ENCODE results near the gene OR2AG1. TPM values are rescaled to one million over a fixed set of nuclear protein-coding genes. Genes with fewer than 3 reads are reported as not detected.

OR2AG1 gene
- total and polyA plus RNA-seq, 2 experiments from 2014 or later, result not detected

DNA sequence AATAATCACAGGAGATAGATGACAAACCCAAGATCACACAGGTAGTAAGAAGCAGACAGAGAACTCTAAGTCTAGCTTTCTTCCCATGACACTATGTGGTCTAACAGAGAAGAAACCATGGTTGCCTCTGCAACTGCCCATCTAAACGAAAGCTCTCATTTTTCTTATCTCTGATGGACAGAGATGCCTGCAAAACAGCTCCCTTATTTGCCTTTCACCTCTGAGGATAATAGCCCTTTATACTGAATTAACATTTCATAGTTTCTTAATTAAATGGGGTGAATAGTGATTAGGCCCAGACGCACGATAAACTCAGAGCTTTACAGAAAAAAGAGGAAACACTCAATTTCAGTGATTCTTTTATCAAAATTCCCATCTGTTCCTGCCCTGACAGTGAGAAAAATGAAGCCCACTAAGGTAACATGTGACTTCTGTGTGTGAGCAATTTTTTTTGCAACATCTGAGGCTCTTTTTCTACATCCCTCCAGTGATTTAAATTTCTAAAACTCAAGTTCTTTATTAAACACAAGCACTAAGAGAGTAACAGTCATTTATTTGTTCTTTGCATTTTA is 35.6 kb upstream of the OR2AG1 start:
- Histone ChIP-seq H3K27me3 (replicated peaks; ENCODE audit: insufficient read depth) (peaks cover 7% of the 10 kb centered on the region; the same call in 1 of the 2 replicates), H3K27ac (no peak overlapping the region), H3K9ac (no peak overlapping the region), H4K20me1 (ENCODE audit: insufficient read depth) (no peaks in the 10 kb centered on the region), H3K79me2 (ENCODE audit: insufficient read depth) (no peaks in the 10 kb centered on the region), H3K4me3 (no peak overlapping the region), H3K36me3 (ENCODE audit: low read depth) (no peaks in the 10 kb centered on the region), H3K9me2 (ENCODE audit: insufficient read depth) (no peaks in the 10 kb centered on the region), H3K4me2 (ENCODE audit: unreplicated experiment) (no peak overlapping the region), H3K4me1 (ENCODE audit: insufficient read depth) (no peaks in the 10 kb centered on the region), H2AFZ (no peak overlapping the region), H3F3A (ENCODE audit: insufficient read depth) (no peaks in the 10 kb centered on the region), H3K9me3 (ENCODE audit: low read depth) (no peaks in the 10 kb centered on the region)
- in situ Hi-C loops (cut with MboI), result no loop called here
- DNase-seq, result no peak
- WGBS, 2 experiments (ENCODE audit: low coverage in 1 of 2, low lambda C conversion rate in 2 of 2, missing lambda C conversion rate in 2 of 2), result 87 to 94% methylated on average over 3 of the region's 3 CpGs
- no peak for TF ChIP-seq EZH2phosphoT487 (IDR thresholded peaks at IDR 0.05; ENCODE audit: insufficient read depth, low read depth)
- TF ChIP-seq EZH2 (IDR thresholded peaks at IDR 0.05; ENCODE audit: insufficient read depth, poor library complexity, severe bottlenecking), result no peak

DNA sequence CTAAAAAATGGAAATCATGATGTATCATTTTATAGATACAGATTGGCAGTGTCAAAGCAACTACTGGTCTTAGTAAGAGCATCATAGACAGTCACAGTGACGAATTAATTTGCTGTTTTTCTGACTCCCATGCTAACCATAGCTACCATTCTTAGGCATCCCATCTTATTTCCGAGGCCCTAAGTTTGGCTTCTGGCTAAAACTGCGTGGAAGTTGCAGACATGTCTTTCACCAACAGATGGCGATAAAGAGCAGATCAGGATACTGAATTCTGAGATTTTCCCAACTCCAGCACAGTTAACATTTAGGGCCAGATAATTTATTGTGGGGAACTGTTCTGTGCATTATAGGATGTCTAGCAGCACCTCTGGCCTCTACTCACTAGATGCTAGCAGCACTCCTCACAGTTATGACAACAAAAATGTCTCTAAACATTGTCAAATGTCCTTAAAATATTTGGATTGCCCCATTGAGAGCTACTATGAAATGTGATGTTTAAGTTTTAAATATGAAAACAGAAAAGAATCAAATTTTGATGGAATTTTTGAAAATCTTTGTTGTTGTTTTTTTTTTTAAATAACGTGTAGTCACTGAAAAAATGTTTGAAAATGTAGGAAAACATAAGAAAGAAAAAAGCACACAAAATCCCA is 27.4 kb upstream of the OR2AG1 start:
- H3K4me3 ChIP-seq, result no peak overlapping the region
- DNase-seq, result peak; percentile 52
- H3K9ac ChIP-seq, result no peak overlapping the region
- no peaks in the 10 kb centered on the region for H3K9me3 ChIP-seq (ENCODE audit: low read depth)
- H3K27me3 ChIP-seq (replicated peaks; ENCODE audit: insufficient read depth), result no peaks in the 10 kb centered on the region
- H3K79me2 ChIP-seq (ENCODE audit: insufficient read depth), result no peaks in the 10 kb centered on the region
- no peaks in the 10 kb centered on the region for H4K20me1 ChIP-seq (ENCODE audit: insufficient read depth)
- WGBS, 2 experiments (ENCODE audit: low coverage in 1 of 2, low lambda C conversion rate in 2 of 2, missing lambda C conversion rate in 2 of 2), result 1% methylated on average over 5 of the region's 5 CpGs
- H3K27ac ChIP-seq, result no peak overlapping the region
- H3K9me2 ChIP-seq (ENCODE audit: insufficient read depth), result no peaks in the 10 kb centered on the region
- H3K36me3 ChIP-seq (ENCODE audit: low read depth), result no peaks in the 10 kb centered on the region
- in situ Hi-C loops (cut with MboI), result no loop called here
- no peak for TF ChIP-seq EZH2 (IDR thresholded peaks at IDR 0.05; ENCODE audit: insufficient read depth, poor library complexity, severe bottlenecking)
- no peaks in the 10 kb centered on the region for H3F3A ChIP-seq (ENCODE audit: insufficient read depth)
- H3K4me1 ChIP-seq (ENCODE audit: insufficient read depth), result no peaks in the 10 kb centered on the region
- H2AFZ ChIP-seq, result no peak overlapping the region
- H3K4me2 ChIP-seq (ENCODE audit: unreplicated experiment), result no peak overlapping the region

DNA sequence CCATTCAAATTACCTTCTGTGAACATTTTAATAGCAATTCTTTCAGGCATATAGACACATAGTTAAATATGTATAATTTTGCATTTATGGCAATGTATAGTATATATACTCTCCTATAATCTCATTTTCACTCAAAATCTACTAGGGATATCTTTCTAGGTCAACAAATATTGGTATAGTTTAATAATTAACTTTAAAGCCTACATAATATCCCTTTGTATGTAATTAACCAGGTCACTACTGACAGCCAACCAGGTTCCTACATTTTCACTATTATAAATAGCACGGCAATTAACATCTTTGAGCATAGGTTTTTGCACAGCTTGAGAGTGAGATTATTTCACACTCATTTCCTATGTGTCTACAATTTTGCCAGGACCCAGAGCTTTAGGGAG is 26.9 kb upstream of the OR2AG1 start:
- Histone ChIP-seq H3K79me2 (ENCODE audit: insufficient read depth) (no peaks in the 10 kb centered on the region), H3F3A (ENCODE audit: insufficient read depth) (no peaks in the 10 kb centered on the region), H3K4me1 (ENCODE audit: insufficient read depth) (no peaks in the 10 kb centered on the region), H3K9me2 (ENCODE audit: insufficient read depth) (no peaks in the 10 kb centered on the region), H3K9me3 (ENCODE audit: low read depth) (no peaks in the 10 kb centered on the region), H2AFZ (no peak overlapping the region), H3K36me3 (ENCODE audit: low read depth) (no peaks in the 10 kb centered on the region), H3K9ac (no peak overlapping the region), H3K27ac (no peak overlapping the region), H4K20me1 (ENCODE audit: insufficient read depth) (no peaks in the 10 kb centered on the region), H3K4me3 (no peak overlapping the region), H3K27me3 (replicated peaks; ENCODE audit: insufficient read depth) (no peaks in the 10 kb centered on the region), H3K4me2 (ENCODE audit: unreplicated experiment) (no peak overlapping the region)
- in situ Hi-C loops (cut with MboI), result no loop called here
- no peak for TF ChIP-seq EZH2phosphoT487 (IDR thresholded peaks at IDR 0.05; ENCODE audit: insufficient read depth, low read depth)
- TF ChIP-seq EZH2 (IDR thresholded peaks at IDR 0.05; ENCODE audit: insufficient read depth, poor library complexity, severe bottlenecking), result no peak
- WGBS, 2 experiments (ENCODE audit: low coverage in 1 of 2, low lambda C conversion rate in 2 of 2, missing lambda C conversion rate in 2 of 2), result 71% methylated on average over 1 of the region's 1 CpG
- no peak for DNase-seq

DNA sequence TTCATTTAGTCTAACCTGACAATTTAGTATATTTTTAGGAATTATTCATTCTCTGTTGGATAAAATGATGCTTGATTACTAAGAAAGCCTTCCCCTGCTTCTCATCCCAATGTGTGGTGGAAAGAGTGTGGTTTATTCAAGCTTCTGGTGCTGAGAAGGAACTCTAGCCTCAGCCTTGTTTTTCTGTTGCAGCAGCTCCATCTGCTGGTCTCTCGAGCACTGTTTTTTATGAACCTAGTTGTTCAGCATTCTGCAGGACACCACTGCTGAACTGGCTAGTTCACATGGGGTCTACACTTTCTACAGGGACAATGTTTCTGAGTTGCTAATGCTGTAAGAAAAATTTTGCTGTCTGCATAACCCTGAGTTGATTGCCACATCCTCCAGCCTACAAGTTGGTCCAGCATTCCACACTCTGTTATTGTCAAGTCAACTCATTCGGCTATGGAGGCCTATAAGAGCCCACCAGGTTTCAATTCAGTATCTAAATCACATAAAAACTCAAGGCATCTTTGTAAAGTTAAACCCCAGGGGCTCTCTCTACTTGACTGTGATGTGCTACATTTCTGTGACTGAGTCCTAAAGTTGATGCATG is 25.4 kb upstream of the OR2AG1 start:
- no peak overlapping the region for H3K9ac ChIP-seq
- peak; percentile 68 for DNase-seq
- no peak overlapping the region for H3K4me2 ChIP-seq (ENCODE audit: unreplicated experiment)
- no peaks in the 10 kb centered on the region for H3K9me3 ChIP-seq (ENCODE audit: low read depth)
- H3K4me1 ChIP-seq (ENCODE audit: insufficient read depth), result no peaks in the 10 kb centered on the region
- H3K27me3 ChIP-seq (replicated peaks; ENCODE audit: insufficient read depth), result no peaks in the 10 kb centered on the region
- H3K9me2 ChIP-seq (ENCODE audit: insufficient read depth), result no peaks in the 10 kb centered on the region
- no peaks in the 10 kb centered on the region for H4K20me1 ChIP-seq (ENCODE audit: insufficient read depth)
- H2AFZ ChIP-seq, result no peak overlapping the region
- no peak overlapping the region for H3K4me3 ChIP-seq
- 45 to 48% methylated on average over 2 of the region's 2 CpGs for WGBS, 2 experiments (ENCODE audit: low coverage in 1 of 2, low lambda C conversion rate in 2 of 2, missing lambda C conversion rate in 2 of 2)
- in situ Hi-C loops (cut with MboI), result no loop called here
- H3K27ac ChIP-seq, result no peak overlapping the region
- no peaks in the 10 kb centered on the region for H3K36me3 ChIP-seq (ENCODE audit: low read depth)
- H3K79me2 ChIP-seq (ENCODE audit: insufficient read depth), result no peaks in the 10 kb centered on the region
- no peak for TF ChIP-seq EZH2phosphoT487 (IDR thresholded peaks at IDR 0.05; ENCODE audit: insufficient read depth, low read depth)
- no peak for TF ChIP-seq EZH2 (IDR thresholded peaks at IDR 0.05; ENCODE audit: insufficient read depth, poor library complexity, severe bottlenecking)
- no peaks in the 10 kb centered on the region for H3F3A ChIP-seq (ENCODE audit: insufficient read depth)

All from GM23248 (cell line).